WI38 (cell line): ENCODE results near the gene KIAA1217.

Source experiments
- H3K4me3 ChIP-seq: 2 replicates; pipeline ENCODE4 v1.5.1; 2011; ENCODE audit warnings: low read depth, mild to moderate bottlenecking, control low read depth, low read length
- CTCF ChIP-seq: IDR thresholded peaks from 2 replicates; pipeline ENCODE4 v1.5.1; 2012; ENCODE audit warnings: low read depth, mild to moderate bottlenecking, control low read depth, low read length

The KIAA1217 gene

GRCh38 chr10:24465891-24466818, 257.2 kb downstream of the KIAA1217 start:
- peak overlapping the region; percentile 66 for H3K4me3 ChIP-seq
- TF ChIP-seq CTCF = no peak

DNA sequence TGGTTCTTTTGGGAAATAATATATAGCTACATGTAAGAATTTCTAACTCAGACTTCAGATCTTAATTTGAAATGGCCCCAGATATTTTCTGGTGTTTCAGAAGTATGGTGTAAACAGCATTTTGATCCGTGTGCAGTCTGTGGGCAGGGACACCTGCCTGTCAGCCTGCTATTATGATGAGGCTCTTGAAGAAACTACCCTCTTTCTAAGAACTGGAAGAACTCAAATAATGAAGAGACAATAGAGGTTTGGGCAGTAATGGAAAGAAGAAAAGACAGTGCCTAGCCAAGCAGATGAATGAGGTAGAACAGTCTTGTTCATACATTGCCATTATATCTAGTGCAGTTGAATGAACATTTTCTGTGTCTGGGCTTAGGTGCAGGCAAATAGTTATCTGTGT, 258.2 kb downstream of the KIAA1217 start:
- no peak for TF ChIP-seq CTCF
- H3K4me3 ChIP-seq = peak overlapping the region; percentile 66

- no peak for TF ChIP-seq CTCF
- H3K4me3 ChIP-seq = peak overlapping the region; percentile 66
Measured at GRCh38 chr10:24467605-24468004, 258.7 kb downstream of the KIAA1217 start.

DNA sequence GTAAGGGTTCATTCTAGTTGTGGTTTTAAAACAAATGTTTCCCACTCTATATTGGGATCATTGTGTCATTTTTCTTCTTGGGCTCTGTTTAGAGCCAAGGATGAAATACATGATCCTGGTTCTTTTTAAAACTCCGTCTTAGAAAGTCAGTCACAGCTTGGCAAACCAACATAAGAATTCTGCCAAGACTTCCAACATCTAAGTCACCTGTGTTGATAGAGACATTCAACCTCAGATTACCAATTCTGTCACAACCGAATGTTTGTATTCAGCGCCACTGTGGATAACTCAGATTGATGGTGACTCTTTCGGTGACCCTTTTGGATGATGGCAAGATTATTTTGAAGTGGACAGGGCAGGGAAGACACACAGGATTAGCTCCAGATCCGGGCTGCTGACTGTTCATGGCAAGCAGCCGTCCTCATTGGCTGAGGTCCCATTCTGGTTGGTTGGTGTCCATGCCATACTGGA, 259.4 kb downstream of the KIAA1217 start:
- no peak overlapping the region for H3K4me3 ChIP-seq
- no peak for TF ChIP-seq CTCF

- no peak overlapping the region for H3K4me3 ChIP-seq
- no peak for TF ChIP-seq CTCF
Measured at GRCh38 chr10:24469993-24470392, 261.1 kb downstream of the KIAA1217 start.

GRCh38 chr10:24475598-24475997, 266.7 kb downstream of the KIAA1217 start:
- no peak overlapping the region for H3K4me3 ChIP-seq
- no peak for TF ChIP-seq CTCF
